GM21390 (cell line): Measurements from ENCODE around the gene GPSM1.

Experiments
- ATAC-seq: cut with Tn5 transposase; IDR thresholded peaks from one replicate; pipeline ENCODE4 v1.9.1; 2021; ENCODE audit not compliant: unreplicated experiment

GPSM1 gene

DNA sequence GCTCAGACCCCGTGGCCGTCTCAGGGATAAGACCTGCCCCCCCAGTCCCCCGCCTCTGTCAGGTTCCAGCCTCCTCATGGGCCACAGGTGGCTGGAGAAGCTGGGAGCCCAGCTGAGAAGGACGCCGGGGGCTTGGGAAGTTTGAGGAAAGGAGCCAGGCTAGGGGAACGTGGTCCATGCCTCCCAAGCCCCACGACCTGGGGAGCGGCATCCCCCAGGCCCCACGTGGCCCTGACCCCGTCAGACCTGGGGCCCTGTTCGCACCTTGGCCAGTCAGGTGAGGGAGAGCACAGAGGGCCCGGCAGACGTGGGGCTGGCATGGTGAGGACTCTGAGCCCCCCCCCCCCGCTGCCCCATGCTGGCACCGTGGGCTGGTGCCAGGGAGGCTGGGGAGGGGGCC is 3.7 kb downstream of the GPSM1 start:
- no peak for ATAC-seq

DNA sequence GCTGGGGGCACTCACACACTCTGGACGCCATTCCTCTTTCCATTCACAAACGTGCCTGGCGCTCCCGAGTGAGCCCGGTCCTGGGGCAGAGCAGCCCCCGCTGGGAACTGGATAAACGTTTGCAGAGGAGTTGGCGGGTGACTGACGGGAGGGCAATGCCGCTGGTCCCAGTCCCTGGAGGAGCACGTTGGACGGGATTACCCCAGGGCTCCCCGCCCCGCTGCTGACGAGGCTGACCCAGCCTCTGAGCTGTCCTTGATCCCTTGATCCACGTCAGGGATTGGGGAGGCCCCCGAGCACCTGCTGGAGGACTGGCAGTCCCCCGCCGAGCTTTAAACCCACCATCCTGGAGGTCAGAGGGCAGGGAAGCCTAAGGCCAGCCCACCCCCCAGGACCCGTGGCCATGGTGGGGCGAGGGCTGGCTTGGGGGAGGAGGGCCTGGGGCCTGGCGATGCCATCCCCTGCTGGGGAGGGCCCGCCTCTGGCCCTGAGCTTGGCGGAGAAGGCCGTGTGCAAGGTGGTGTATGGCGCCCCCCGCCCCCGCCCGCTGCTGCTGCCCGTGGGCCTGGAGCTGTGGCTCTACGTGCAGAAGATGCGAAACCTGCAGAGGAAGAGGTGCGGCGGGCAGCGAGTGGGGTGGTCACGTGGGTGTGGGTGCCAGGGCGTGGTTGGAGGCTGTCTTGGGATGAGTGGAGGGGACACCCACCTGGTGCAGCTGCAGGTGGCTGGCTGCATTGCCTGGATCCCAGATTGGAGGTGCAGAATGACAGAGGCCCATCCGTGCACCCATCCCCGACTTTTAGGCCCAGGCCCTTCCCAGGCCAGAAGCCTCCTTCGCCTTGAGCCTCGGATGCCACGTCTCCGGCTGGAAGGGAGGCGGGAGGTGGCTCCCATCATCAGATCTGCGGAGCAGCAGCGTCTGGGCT is 4.5 kb downstream of the GPSM1 start:
- ATAC-seq: no peak

DNA sequence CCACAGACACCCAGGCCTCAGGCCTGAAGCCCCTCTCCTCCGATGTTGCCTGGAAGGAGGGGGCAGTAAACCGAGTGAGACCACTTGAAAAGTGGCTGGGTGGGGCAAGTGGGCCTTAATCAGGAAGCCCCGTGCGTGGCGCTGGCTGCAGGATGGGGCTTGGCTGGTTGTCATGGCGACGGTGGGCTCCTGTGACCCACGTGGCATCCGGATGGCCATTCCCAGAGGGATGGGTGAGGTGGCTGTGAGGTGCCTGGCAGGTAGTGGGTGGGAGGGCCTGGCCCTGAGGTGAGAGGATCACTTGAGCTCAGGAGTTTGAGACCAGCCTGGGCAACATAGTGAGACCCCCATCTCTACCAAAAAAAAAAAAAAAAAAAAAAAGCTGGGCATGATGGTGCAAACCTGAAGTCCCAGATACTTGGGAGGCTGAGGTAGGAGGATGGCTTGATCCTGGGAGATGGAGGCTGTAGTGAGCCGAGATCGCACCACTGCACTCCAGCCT is 5.2 kb downstream of the GPSM1 start:
- no peak for ATAC-seq

DNA sequence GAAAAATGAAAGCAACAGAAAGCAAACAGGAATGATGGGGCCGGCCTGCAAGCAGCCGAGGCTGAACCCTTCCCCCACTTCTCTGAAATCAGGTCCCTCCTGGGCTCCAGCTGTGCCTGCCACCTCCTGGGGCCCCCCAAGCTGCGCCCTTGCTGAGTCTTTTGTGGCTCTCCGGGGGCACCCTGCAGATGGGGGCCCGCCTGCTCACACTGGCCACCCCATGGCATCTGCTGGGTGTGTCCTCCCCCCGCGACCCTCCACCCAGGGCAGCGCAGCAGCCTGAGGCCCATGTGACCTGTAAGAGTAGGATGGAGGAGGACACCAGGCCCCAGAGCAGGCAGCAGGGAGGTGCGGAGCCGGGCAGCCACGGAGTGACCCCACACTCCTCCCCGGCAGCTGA is 5.7 kb downstream of the GPSM1 start:
- no peak for ATAC-seq

DNA sequence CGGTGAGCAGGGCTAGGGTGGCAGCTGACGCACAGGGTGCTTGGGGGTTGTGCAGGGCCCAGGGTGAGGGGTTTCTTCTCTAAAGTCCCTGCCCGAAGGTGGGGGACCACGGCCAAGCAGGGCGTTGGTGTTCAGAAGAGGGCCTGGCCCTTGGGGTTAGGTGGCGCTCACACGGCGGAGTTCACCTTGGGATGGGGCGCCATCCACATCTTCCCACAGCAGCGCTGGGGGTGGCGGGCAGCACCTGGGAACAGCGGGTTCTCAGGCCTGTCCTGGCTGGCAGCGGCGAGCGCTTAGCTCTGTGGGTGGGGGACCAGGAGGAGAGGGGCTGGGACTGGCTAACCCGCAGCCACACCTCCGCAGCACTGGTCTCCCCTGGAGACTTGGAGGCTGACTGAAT is 6.1 kb downstream of the GPSM1 start:
- ATAC-seq: no peak

DNA sequence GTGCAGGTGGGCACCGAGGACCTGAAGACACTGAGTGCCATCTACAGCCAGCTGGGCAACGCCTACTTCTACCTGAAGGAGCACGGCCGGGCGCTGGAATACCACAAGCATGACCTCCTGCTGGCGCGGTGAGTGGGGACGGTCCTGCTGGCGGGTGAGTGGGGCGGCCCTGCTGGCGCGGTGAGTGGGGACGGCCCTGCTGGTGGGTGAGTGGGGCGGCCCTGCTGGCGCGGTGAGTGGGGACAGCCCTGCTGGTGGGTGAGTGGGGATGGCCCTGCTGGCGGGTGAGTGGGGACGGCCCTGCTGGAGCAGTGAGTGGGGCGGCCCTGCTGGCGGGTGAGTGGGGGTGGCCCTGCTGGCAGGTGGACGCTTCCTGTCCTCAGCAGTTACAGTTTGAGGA is 7.2 kb downstream of the GPSM1 start:
- ATAC-seq: no peak

DNA sequence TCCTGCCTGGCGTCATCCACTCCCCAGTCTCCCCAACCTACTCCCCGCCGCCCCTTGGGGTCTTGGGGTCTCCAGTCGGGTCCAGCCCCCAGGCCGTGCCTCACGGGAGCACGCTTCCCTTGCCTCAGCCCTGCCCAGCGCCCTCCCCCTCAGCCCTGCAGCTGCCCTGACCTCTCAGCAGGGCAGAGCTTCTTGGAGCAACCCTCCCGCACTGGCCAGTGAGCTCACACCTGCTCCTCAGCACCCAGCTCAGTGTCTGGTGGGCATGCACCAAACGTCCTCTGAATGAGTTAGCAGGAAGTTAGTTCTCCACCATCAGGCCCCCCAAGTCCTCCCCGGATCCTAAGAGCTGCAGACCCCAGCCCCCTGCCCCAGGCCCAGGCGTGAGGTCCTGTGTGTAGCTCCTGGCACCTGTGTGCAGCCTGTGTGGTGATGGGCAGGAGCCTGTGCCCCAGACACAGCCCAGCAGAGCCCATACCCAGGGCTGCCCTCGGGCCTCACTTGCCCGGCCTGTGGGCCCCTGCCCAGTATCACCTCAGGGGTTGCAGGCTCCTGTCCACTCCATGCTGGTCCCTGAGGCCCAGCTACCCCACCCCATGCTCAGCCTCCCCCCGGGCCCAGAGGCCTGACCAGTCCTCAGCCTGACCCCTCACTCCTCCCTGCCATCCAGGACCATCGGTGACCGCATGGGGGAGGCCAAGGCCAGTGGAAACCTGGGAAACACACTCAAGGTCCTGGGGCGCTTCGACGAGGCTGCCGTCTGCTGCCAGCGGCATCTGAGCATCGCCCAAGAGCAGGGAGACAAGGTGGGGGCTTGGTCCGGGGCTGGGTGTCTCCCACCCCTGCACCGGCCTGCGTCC is 8.2 kb downstream of the GPSM1 start:
- ATAC-seq: no peak

DNA sequence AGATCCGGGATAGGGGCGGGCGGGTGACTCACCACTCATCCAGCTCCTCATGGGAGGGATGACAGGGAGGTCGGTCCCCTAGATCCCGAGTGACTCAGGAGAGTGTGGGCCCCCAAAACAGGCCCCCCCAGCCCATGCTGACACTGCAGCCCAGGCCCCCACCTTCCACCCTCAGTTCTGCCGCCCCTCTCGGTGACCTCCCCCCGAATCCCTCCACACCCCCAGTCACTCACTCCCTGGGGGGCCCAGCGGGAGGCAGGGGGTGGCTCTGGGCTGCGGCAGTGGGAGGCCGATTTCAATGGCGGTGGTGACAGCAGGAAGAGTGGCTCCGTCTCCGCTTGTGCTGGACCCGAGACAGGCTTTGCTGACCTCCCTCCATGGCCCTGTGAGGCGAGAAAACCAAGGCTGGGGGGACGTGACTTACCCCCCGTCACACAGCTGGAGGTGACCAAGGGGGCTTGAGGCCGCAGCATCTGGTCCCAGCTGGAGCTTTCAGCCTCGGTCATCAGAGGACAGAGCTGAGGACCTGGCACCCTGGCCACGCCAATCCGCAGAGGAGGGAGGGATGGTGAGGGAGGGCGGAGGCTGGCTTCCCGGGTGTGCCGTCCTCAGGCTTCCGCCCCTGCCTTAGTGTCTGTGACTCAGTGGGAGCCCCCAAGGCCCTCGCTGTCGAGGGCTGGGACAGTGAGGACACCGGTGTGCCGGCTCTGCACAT is 9.0 kb downstream of the GPSM1 start:
- no peak for ATAC-seq

DNA sequence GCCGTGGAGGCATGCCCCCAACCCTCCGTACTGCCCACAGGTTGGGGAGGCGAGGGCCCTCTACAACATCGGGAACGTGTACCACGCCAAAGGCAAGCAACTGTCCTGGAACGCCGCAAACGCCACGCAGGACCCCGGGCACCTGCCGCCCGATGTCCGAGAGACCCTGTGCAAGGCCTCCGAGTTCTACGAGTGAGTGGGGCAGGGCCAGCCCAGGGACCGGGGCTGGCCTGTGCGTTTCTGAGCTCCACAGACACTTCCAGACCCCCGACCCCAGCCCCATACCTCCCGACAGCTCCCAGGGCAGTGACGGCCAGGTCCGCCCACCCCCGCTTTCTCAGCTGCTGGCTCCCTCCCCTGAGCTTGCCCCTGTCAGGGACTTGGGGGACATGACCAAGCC is 9.5 kb downstream of the GPSM1 start:
- no peak for ATAC-seq

DNA sequence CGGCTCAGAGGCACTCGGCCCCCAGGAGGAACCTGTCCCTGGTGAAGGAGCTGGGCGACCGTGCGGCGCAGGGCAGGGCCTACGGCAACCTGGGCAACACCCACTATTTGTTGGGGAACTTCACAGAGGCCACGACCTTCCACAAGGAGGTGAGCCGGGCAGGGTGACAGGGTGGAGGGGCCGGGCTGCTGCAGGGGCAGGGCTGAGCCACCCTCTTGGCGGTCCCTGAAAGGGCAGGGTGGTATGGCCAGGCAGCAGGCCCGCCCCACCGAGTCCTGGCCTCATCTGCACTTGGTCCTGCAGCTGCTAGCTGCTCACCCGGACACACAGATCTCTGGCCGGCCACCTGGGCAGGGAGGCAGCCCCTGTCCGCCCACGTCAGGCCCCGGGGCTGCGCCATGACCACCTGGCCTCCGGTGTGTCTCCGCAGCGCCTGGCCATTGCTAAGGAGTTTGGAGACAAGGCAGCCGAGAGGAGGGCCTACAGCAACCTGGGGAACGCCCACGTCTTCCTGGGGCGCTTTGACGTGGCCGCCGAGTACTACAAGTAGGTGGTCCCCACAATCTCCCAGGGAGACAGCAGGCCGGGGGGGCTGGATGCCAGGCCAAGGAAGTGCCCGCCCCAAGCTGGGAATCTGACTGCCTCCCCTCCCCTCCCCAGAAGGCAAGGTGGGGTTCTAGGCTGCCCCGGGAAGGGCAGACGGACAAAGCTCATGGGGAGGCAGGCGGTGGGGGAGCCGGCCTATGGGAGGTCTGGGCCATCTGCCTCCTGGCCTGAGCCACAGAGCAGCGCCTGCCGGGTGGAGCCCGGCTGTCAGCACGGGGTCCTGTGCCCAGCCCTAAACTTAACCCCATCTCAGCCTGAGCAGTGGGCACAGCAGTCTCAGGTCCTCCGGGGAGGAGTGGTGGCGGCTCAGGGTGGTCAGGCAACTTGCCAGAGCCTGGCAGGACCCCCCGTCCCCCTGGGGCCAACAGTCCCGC is 10.4 kb downstream of the GPSM1 start:
- ATAC-seq: no peak

DNA sequence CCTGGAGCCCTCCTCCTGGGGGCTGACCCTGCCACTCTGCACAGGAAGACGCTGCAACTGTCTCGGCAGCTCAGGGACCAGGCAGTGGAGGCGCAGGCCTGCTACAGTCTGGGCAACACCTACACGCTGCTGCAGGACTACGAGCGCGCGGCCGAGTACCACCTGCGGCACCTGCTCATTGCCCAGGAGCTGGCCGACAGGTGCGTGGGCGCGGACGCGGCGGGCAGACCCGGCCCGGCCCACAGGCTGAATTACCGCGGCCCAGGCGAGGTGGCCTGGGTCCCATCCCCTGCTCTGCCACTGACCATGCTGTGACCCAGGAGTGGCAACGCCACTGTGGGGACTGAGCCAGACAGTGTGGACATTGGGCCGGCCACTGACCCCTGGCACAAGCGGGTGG is 11.2 kb downstream of the GPSM1 start:
- no peak for ATAC-seq

DNA sequence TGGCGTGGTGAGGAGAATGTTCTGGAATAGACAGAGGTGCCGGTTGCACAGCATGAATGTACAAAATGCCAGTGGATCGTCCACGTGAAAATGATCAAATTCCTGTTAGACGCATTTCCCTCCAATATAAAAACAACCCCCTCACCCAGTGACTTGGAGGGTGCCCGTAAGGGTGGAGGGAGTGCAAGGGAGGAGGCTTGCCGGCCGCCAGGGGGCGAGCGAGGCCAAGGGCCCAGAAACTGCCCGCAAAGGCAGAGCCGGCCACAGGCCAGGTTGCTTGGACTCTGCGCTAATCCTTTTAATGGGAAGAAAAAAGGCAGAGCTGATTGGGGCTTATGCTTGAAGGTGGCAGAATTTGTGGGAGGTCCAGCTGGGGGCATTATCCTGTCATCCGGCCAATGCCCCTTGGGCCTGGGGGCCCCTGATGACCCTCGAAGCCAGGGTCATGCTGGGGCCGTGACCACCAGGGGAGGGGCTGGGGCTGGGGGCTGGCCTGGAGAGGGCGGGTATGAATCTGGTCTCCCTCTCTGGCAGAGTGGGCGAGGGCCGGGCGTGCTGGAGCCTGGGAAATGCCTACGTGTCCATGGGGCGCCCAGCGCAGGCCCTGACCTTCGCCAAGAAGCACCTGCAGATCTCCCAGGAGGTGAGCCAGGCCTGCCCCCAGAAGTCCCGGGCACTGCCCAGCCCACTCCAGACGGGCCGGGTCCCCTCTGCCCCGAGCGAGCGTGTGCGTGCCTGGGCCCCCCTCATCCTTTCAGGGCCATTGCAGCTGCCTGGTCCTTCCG is 12.0 kb downstream of the GPSM1 start:
- ATAC-seq: no peak

DNA sequence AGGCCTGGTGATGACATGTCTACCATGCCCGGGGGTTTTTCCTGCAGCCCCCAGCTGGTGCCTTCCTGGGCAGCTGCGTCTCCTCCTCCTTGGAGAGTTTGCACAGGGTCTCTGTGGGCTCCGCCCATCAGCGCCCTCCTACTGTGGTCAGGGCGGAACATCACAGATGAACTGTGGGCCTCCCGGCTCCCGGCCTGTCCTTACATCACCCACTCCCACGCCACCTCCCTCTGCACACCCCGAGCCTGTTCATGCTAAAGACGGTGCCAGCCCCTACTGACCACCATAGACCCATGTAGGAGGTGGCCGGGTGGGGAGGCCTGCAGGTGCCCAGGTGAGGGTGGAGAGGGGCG is 12.6 kb downstream of the GPSM1 start:
- no peak for ATAC-seq

DNA sequence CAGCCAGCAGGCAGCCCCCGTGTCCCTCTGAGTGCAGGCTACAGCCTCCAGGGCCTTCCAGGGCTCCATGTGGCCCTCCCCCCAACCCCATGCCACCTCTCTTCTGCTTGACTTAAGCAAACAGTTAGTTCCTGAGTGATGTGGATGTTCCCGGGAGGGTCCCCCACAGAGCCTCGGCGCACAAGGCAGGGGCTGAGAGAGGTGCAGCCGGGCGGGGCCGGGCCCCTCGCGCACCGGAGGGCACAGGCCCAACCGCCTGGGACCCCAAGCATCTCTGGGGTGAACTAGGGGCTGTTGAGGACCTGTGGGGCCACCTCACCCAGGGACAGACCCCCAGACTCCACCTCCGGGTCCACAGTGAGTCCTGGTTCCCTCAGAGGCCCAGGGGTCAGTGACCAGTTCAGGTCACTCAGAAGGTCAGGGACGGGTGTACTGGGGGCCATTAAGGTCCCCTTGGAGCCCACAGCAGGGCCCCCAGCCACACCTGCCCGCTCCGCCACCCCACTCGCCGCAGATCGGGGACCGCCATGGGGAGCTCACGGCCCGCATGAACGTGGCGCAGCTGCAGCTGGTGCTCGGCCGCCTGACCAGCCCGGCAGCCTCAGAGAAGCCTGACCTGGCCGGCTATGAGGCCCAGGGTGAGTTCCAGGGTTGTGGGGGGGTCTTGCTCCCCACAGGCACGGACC is 13.2 kb downstream of the GPSM1 start:
- ATAC-seq: no peak

DNA sequence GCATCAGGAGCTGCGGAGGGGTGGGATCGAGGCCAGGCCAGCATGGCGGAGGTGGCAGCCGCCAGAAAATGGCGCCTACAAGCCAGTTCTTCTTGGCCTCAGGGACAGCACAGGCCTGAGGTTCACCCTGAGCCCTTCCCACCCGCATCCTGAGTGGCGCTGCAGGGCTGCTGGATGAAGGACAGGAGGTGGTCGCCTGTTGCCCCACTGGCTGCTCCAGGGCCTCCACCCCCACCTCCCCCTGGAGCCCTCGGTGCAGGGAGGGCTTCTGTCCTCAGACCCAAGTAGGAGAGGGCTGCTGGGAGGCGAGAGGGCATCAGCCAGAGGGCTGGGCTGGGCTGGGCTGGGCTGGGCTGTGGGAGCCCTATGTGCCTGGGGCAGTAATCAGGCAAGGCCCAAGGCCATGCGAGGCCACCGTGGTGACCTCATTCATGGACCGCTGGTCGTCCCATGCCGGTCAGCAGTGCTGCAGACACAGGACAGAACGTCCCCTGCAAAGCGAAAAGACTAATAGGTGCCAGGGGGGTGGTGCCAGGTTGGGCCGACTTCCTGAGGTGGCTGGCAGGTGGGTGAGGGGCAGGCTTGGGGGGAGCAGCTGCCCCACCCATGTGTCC is 13.8 kb downstream of the GPSM1 start:
- no peak for ATAC-seq

DNA sequence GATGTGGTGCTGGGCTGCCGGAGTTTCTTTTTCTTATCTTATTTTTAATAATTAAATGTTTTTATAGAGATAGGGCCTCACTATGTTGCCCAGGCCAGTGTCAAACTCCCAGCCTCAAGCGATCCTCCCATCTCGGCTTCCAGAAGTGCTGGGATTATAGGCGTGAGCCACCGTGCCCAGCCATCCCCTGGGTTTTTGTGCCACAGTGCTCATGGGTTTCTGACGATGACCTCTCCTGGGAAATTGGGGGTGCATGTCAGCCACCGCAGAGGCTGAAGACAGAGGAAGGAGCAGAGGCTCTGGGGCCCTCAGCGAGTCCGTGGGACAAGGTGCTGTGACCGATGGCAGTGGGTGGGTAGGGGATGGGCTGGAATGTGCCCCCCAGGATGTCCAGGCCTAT is 14.4 kb downstream of the GPSM1 start:
- no peak for ATAC-seq

DNA sequence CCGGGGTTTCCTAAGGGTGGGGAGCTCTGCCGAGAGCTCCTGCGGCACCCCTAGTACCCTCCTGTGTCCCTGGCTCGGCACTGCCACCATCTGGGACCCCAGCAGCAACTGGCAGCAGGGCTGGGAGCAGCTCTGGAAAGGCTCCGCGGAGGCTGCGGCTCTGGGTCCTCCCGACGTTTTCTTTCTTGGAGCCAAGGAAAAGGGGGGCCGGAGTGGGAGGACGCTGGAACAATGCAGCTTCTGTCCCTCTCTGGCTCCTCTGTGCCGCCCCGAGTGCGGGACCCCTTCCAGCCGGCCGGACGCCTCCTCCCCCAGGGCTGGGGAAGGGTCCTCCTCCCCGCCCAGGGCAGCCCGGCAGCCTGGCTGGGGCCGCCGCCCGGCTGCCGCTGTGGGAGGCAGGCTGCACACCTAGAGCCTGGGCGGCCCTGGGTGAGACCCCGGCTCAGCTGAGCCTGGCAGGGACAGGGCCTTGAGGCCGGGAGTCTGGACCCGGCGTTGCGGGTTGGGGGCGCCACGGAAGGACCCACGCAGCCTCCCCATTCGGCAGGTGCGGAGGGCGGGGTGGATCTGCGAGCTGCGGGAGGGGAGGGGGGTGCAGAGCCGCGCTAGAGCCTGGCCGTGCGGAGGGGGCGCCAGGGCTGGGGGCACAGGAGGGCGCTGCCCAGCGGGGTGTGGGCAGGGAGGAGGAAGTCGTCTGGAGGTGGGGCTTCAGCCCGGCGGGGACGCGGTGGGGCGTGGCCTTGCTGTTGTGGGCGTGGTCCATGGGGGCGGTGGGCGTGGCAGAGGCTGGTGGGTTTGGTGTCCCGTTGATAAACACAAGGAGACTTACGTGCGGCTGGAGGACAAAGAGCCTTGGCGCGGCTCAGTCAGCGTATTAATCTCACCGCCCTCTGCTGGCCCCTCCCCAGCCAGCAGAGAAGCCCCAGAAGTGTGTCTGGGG is 15.1 kb downstream of the GPSM1 start:
- ATAC-seq: no peak
